Esophagus muscularis mucosa (tissue), 4 donors: ENCODE results near the gene AGAP5. TPM values are rescaled to one million over a fixed set of nuclear protein-coding genes. Genes with fewer than 3 reads are reported as not detected.
"Not testable (repeated sequence)": the region's sequence is repeated elsewhere in the genome, so short reads cannot be mapped to it uniquely, and the experiment has no call there.

ENCODE experiments used
- DNase-seq: peaks from one replicate; pipeline ENCODE4 v3.0.0-alpha.2; 2017; ENCODE audit errors: extremely low spot score
- H3K27ac ChIP-seq, 4 donors: fragments of 200-600 bp; sonication (generic); replicated peaks in 1 of 4; 1 replicate in 3 of 4; 2 replicates in 1 of 4; pipeline ENCODE4 v1.5.1; 2016 to 2019; ENCODE audit warnings: mild to moderate bottlenecking in 1 of 4
- H3K27me3 ChIP-seq, 4 donors: fragments of 200-600 bp; sonication (generic); one replicate each; pipeline versions ENCODE4 v1.5.1 to v1.6.0; 2016 to 2019
- H3K36me3 ChIP-seq, 4 donors: fragments of 200-600 bp; sonication (generic); one replicate each; pipeline ENCODE4 v1.5.1; 2016 to 2019
- H3K4me1 ChIP-seq, 4 donors: fragments of 200-600 bp; sonication (generic); one replicate each; pipeline ENCODE4 v1.5.1; 2016 to 2019
- H3K4me3 ChIP-seq, 4 donors: fragments of 200-600 bp; sonication (generic); 1 replicate in 2 of 4; 2 replicates in 2 of 4; pipeline ENCODE4 v1.5.1; 2016 to 2019; ENCODE audit warnings: mild to moderate bottlenecking in 4 of 4, moderate library complexity in 1 of 4
- H3K9me3 ChIP-seq, 4 donors: fragments of 200-600 bp; sonication (generic); 1 replicate in 3 of 4; 2 replicates in 1 of 4; pipeline ENCODE4 v1.5.1; 2016 to 2019
- WGBS: methylation state at CpG from one replicate; pipeline ENCODE4 v1.1.5; 2018; 5-methylcytosine and 5-hydroxymethylcytosine counted together
- intact Hi-C: fragments of 100-400 bp; cut with DNase I; formaldehyde crosslinking; loops from one replicate; pipeline ENCODE4 v1.15.1; 2023
- total RNA-seq, 4 donors: library from RNA; depleted of rRNA; stranded (reverse); fragments of >200 nt; gene quantifications; one replicate each; pipeline versions ENCODE4 v1.1.0 to v1.2.1, GENCODE V29; 2016

AGAP5 gene
- total RNA-seq, 4 donors from 2014 or later: 2.3 to 6.6 (median 2.8) TPM

DNA sequence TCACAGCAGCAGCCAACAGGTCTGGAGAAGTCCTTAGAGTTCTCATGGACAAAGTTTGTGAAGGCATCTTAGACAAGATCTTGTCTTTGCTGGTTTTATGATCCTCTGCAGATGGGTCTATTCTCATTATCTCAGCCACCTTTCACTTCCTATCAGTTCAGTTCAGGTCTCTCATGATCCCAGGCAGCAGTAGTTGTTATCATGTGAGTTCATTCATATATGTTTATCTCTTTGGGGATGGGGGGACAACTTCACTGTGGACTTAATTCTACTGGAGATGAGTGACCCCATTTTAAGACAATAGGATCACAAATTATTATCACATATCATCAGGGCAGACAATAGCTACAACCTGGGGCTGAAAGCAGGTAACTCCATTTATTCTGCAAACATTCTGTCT is 6.0 kb upstream of the AGAP5 start:
- H3K36me3 ChIP-seq: peaks cover 0 to 24% (median under 1%) of the 10 kb centered on the region in 4 donors
- DNase-seq, H3K9me3 ChIP-seq, intact Hi-C loops, H3K4me3 ChIP-seq, H3K4me1 ChIP-seq, H3K27ac ChIP-seq, H3K27me3 ChIP-seq: not testable (repeated sequence)

- intact Hi-C loops, DNase-seq, H3K4me1 ChIP-seq, H3K27me3 ChIP-seq, H3K9me3 ChIP-seq, H3K27ac ChIP-seq, H3K4me3 ChIP-seq: not testable (repeated sequence)
- peaks cover 0 to 25% (median 6%) of the 10 kb centered on the region in 4 donors for H3K36me3 ChIP-seq
- WGBS: 92% methylated on average over 2 of the region's 2 CpGs
Observed at GRCh38 chr10:73698819-73699218, 910 bp upstream of the AGAP5 start.

- H3K9me3 ChIP-seq, H3K27ac ChIP-seq, H3K4me3 ChIP-seq, DNase-seq, H3K27me3 ChIP-seq, H3K4me1 ChIP-seq, intact Hi-C loops: not testable (repeated sequence)
- peaks cover 0 to 26% (median 9%) of the 10 kb centered on the region in 4 donors for H3K36me3 ChIP-seq
Observed at GRCh38 chr10:73695302-73695701, 2.6 kb downstream of the AGAP5 start.

DNA sequence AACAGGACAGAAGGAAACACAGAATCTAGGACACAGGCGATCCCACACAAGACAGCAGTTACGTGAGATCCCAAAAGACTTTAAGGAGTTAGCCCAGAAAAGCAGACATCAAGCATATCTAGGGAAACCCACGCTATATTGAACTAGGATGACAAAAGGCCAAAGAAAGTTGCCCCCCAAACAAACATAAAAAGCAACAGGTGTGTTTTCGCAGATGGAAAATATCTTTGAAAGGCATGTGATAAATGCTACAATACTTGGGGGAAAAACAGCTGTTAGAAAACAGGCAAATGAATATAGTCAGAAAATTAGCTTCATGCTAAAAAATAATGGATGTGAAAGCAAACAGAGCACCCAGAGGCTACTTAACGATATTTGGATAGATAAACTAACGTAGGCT is 7.2 kb downstream of the AGAP5 start:
- not testable (repeated sequence) for H3K27me3 ChIP-seq

GRCh38 chr10:73689596-73689995 is 8.3 kb downstream of the AGAP5 start:
- H3K27ac ChIP-seq, DNase-seq, intact Hi-C loops, H3K4me1 ChIP-seq, H3K27me3 ChIP-seq, H3K9me3 ChIP-seq, H3K4me3 ChIP-seq: not testable (repeated sequence)
- WGBS: 95% methylated on average over 4 of the region's 28 CpGs
- H3K36me3 ChIP-seq: peaks cover 0 to 27% (median 8%) of the 10 kb centered on the region in 4 donors

More for the DNA sequence above, 7.2 kb downstream of the AGAP5 start:
- intact Hi-C loops, H3K4me3 ChIP-seq, DNase-seq, H3K4me1 ChIP-seq, H3K9me3 ChIP-seq, H3K27ac ChIP-seq: not testable (repeated sequence)
- peaks cover 0 to 24% (median 7%) of the 10 kb centered on the region in 4 donors for H3K36me3 ChIP-seq
- 94% methylated on average over 6 of the region's 6 CpGs for WGBS

- 84% methylated on average over 1 of the region's 1 CpG for WGBS
- H3K27me3 ChIP-seq, H3K9me3 ChIP-seq, H3K4me1 ChIP-seq, H3K4me3 ChIP-seq, DNase-seq, H3K27ac ChIP-seq, intact Hi-C loops: not testable (repeated sequence)
- peaks cover 0 to 22% (median 6%) of the 10 kb centered on the region in 4 donors for H3K36me3 ChIP-seq
Observed at GRCh38 chr10:73687641-73688040, 10.3 kb downstream of the AGAP5 start.

GRCh38 chr10:73674546-73674945 is 23.4 kb downstream of the AGAP5 start:
- H3K36me3 ChIP-seq, DNase-seq, H3K27me3 ChIP-seq, H3K4me1 ChIP-seq, H3K27ac ChIP-seq, intact Hi-C loops, H3K4me3 ChIP-seq, H3K9me3 ChIP-seq: not testable (repeated sequence)
- no CpG with 5 or more reads among the region's 20 CpGs for WGBS

DNA sequence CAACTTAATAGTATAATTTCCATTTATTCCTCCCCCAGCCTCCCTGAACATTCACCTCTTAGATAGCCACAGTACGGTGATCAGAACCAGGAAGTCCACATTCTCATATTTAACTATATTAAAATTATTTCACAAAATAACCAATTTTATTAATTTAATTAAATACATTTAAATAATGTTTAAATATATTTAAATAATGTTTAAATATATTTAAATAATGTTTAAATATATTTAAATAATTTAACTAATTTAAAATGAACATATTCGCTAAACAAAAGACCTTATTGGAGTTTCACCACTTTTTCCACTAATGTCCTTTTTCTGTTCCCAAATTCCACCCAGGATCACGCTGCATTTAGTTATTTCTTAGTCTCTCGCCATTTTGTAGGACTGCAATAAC is 29.5 kb downstream of the AGAP5 start:
- DNase-seq, H3K27ac ChIP-seq, H3K4me1 ChIP-seq, intact Hi-C loops, H3K9me3 ChIP-seq, H3K36me3 ChIP-seq, H3K27me3 ChIP-seq, H3K4me3 ChIP-seq: not testable (repeated sequence)
- 88% methylated on average over 4 of the region's 4 CpGs for WGBS

DNA sequence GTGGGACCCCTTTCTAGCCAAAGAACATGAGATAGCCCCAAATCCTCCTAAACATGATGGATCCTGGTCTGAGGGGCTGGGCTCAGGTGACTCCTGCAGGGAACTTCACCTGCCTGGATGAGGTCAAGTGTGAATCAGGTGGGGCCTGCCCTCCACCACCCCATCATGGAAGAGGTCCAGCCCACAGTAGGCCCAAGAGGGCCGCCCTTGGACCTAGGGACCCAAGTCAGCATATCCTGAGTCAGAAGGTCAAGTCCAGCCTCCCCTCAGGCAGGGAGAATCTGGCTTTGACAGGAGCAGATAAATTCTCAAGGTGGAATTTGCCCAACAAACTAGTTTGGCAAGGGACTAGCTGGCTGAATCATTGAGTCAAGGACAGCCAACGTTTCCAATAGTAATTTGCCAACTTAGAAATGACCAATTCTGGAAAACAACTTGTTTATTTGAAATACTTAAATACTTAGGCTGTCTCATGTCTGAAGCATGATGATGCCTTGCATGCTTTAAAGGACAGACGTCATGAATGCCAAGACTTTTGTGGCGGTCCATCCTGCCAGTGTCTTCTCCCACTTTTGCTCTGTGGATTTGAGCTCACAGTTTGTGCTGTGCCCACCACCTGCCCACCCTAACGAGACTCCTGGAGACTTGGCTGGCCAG is 31.6 kb downstream of the AGAP5 start:
- H3K27me3 ChIP-seq, intact Hi-C loops, H3K4me1 ChIP-seq, DNase-seq, H3K36me3 ChIP-seq, H3K27ac ChIP-seq, H3K9me3 ChIP-seq, H3K4me3 ChIP-seq: not testable (repeated sequence)
- 51% methylated on average over 3 of the region's 5 CpGs for WGBS

- intact Hi-C loops, H3K27me3 ChIP-seq, H3K36me3 ChIP-seq, H3K9me3 ChIP-seq, H3K27ac ChIP-seq, H3K4me1 ChIP-seq, H3K4me3 ChIP-seq, DNase-seq: not testable (repeated sequence)
- 80% methylated on average over 3 of the region's 3 CpGs for WGBS
Observed at GRCh38 chr10:73665581-73665980, 32.3 kb downstream of the AGAP5 start.

GRCh38 chr10:73664156-73665040 is 33.5 kb downstream of the AGAP5 start:
- intact Hi-C loops, H3K4me3 ChIP-seq, H3K9me3 ChIP-seq, H3K27ac ChIP-seq, H3K36me3 ChIP-seq, DNase-seq, H3K27me3 ChIP-seq, H3K4me1 ChIP-seq: not testable (repeated sequence)
- WGBS: 75% methylated on average over 6 of the region's 13 CpGs

- WGBS: no CpG with 5 or more reads among the region's 10 CpGs
Observed at GRCh38 chr10:73663621-73664020, 34.3 kb downstream of the AGAP5 start.

DNA sequence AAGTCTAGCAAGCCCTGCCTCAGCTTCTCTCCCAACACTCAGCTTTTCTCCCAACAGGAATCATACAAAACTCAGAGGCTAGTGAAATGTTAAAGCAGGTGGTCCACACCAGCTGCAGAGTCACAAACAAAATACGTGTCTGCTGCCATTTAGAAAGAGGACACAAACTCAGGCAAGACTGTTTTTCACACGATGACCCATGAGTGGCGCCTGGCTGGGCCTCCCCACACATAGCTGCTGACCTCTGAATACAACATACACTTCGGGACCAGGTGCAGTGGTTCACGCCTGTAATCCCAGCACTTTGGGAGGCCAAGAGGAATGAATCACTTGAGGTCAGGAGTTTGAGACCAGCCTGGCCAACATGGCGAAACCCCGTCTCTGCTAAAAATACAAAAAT is 35.2 kb downstream of the AGAP5 start:
- H3K27ac ChIP-seq, H3K4me3 ChIP-seq, DNase-seq, H3K9me3 ChIP-seq, intact Hi-C loops, H3K4me1 ChIP-seq, H3K27me3 ChIP-seq, H3K36me3 ChIP-seq: not testable (repeated sequence)
- WGBS: 81% methylated on average over 7 of the region's 7 CpGs

More at GRCh38 chr10:73663621-73664020, 34.3 kb downstream of the AGAP5 start:
- H3K36me3 ChIP-seq, intact Hi-C loops, H3K27me3 ChIP-seq, H3K4me1 ChIP-seq, H3K9me3 ChIP-seq, H3K4me3 ChIP-seq, DNase-seq, H3K27ac ChIP-seq: not testable (repeated sequence)
